Calu3 (cell line): ENCODE measurements around the gene PSMC4. TPM values are rescaled to one million over a fixed set of nuclear protein-coding genes. Genes with fewer than 3 reads are reported as not detected.

Experiments used
- BruUV-seq: library from RNA; stranded (reverse); fragments of 400-500 nt; replicated peaks from 2 replicates; lab custom pipeline; 2021; lab: Mats Ljungman, UMichigan
- CTCF ChIA-PET: fragments of 300-600 bp; sonication (Branson Sonifier 250); formaldehyde crosslinking; loops from one replicate; lab custom pipeline; 2022; ENCODE audit warnings: antibody characterized with exemption; lab: Charles Lee
- DNase-seq: peaks from one replicate; pipeline ENCODE4 v3.0.0; 2022
- H3K27ac Mint-ChIP-seq: one replicate; pipeline ENCODE4 v1.8.0; 2022; ENCODE audit warnings: mixed read lengths; ENCODE audit not compliant: unreplicated experiment
- H3K27me3 Mint-ChIP-seq: one replicate; pipeline ENCODE4 v1.8.0; 2022; ENCODE audit warnings: mixed read lengths; ENCODE audit not compliant: unreplicated experiment
- H3K36me3 Mint-ChIP-seq: one replicate; pipeline ENCODE4 v1.8.0; 2022; ENCODE audit warnings: mild to moderate bottlenecking, moderate library complexity, mixed read lengths; ENCODE audit not compliant: insufficient read depth, unreplicated experiment
- H3K4me1 Mint-ChIP-seq: one replicate; pipeline ENCODE4 v1.8.0; 2022; ENCODE audit warnings: mild to moderate bottlenecking, low read depth, mixed read lengths; ENCODE audit not compliant: unreplicated experiment
- H3K4me3 Mint-ChIP-seq: one replicate; pipeline ENCODE4 v1.8.0; 2022; ENCODE audit warnings: mild to moderate bottlenecking, low read depth, moderate library complexity, mixed read lengths; ENCODE audit not compliant: unreplicated experiment
- H3K9me3 Mint-ChIP-seq: one replicate; pipeline ENCODE4 v1.8.0; 2022; ENCODE audit warnings: low read depth, mixed read lengths; ENCODE audit not compliant: unreplicated experiment
- CTCF ChIP-seq: fragments of 200-600 bp; IDR thresholded peaks from one replicate; pipeline ENCODE4 v1.8.0; 2022; ENCODE audit warnings: antibody characterized with exemption; ENCODE audit not compliant: unreplicated experiment
- intact Hi-C: fragments of 100-400 bp; cut with micrococcal nuclease; formaldehyde crosslinking; loops from one replicate; pipeline ENCODE4 v1.10.0; 2022; ENCODE audit not compliant: unreplicated experiment
- total RNA-seq: library from RNA; stranded (reverse); gene quantifications from 2 replicates; pipeline ENCODE4 v1.2.3, GENCODE V29; 2022

The PSMC4 gene
- total RNA-seq, 1 experiment from 2014 or later: 300 TPM

- Mint-ChIP-seq H3K36me3 (peaks cover 52% of the 10 kb centered on the region), H3K9me3 (peaks cover 26% of the 10 kb centered on the region), H3K27ac (peak overlapping the region; percentile 40), H3K4me1 (no peaks in the 10 kb centered on the region), H3K27me3 (no peaks in the 10 kb centered on the region), H3K4me3 (no peak overlapping the region)
- CTCF ChIA-PET: no interaction called here
- BruUV-seq: no TSS peak
- intact Hi-C loops: no loop called here
- no peak for DNase-seq
- no peak for TF ChIP-seq CTCF
These were observed 16.6 kb downstream of the PSMC4 start for GRCh38 chr19:39987596-39987995.

GRCh38 chr19:39993605-39994004 lies 22.6 kb downstream of the PSMC4 start:
- no TSS peak for BruUV-seq
- H3K9me3 Mint-ChIP-seq: peaks cover 12% of the 10 kb centered on the region
- no peak for DNase-seq
- no peaks in the 10 kb centered on the region for H3K27me3 Mint-ChIP-seq
- peaks cover 13% of the 10 kb centered on the region for H3K36me3 Mint-ChIP-seq
- no peak overlapping the region for H3K27ac Mint-ChIP-seq
- CTCF ChIA-PET: no interaction called here
- H3K4me1 Mint-ChIP-seq: peaks cover 18% of the 10 kb centered on the region
- H3K4me3 Mint-ChIP-seq: no peak overlapping the region
- intact Hi-C loops: no loop called here
- TF ChIP-seq CTCF: no peak

- peaks cover 12% of the 10 kb centered on the region for H3K9me3 Mint-ChIP-seq
- CTCF ChIA-PET: no interaction called here
These were observed 23.4 kb downstream of the PSMC4 start for GRCh38 chr19:39994361-39994760.

GRCh38 chr19:39995794-39996193 lies 24.8 kb downstream of the PSMC4 start:
- peaks cover 18% of the 10 kb centered on the region for H3K4me1 Mint-ChIP-seq
- intact Hi-C loops: no loop called here
- no peak for DNase-seq
- no TSS peak for BruUV-seq
- CTCF ChIA-PET: interaction anchor here (2.2 kb wide), 1 partner anchor 26 kb away, joined by 11 read pairs; the partner anchor contains the start of gene PSMC4
- H3K4me3 Mint-ChIP-seq: peak overlapping the region; percentile 96
- TF ChIP-seq CTCF: no peak
- H3K27ac Mint-ChIP-seq: peak overlapping the region; percentile 92
- H3K9me3 Mint-ChIP-seq: peaks cover 12% of the 10 kb centered on the region
- H3K36me3 Mint-ChIP-seq: peaks cover 13% of the 10 kb centered on the region
- no peaks in the 10 kb centered on the region for H3K27me3 Mint-ChIP-seq

More at GRCh38 chr19:39994361-39994760, 23.4 kb downstream of the PSMC4 start:
- TF ChIP-seq CTCF: no peak
- no peaks in the 10 kb centered on the region for H3K27me3 Mint-ChIP-seq
- H3K4me1 Mint-ChIP-seq: peaks cover 18% of the 10 kb centered on the region
- intact Hi-C loops: no loop called here
- H3K4me3 Mint-ChIP-seq: no peak overlapping the region
- no peak overlapping the region for H3K27ac Mint-ChIP-seq
- H3K36me3 Mint-ChIP-seq: peaks cover 13% of the 10 kb centered on the region
- DNase-seq: no peak
- no TSS peak for BruUV-seq
